GM20000 (cell line): Measurements from ENCODE around the gene IL1R1.

Experiments used
- DNase-seq: peaks from one replicate; pipeline ENCODE4 v3.0.0; 2012; ENCODE audit warnings: low spot score
- CTCF ChIP-seq: IDR thresholded peaks from 2 replicates; pipeline ENCODE4 v1.5.1; 2012; ENCODE audit warnings: mild to moderate bottlenecking, control low read depth; ENCODE audit errors: extremely low read depth, missing control alignments

Gene IL1R1

GRCh38 chr2:102131564-102131963, 11.0 kb upstream of the IL1R1 start:
- DNase-seq: no peak
- TF ChIP-seq CTCF: no peak

GRCh38 chr2:102137138-102137537, 5.4 kb upstream of the IL1R1 start:
- DNase-seq: no peak
- TF ChIP-seq CTCF: no peak

- TF ChIP-seq CTCF: no peak
- DNase-seq: no peak
These were observed 4.2 kb upstream of the IL1R1 start for GRCh38 chr2:102138331-102138730.

- no peak for DNase-seq
- no peak for TF ChIP-seq CTCF
These were observed 2.7 kb upstream of the IL1R1 start for GRCh38 chr2:102139851-102140250.

GRCh38 chr2:102140377-102140776, 2.2 kb upstream of the IL1R1 start:
- TF ChIP-seq CTCF: no peak
- DNase-seq: no peak

- TF ChIP-seq CTCF: no peak
- no peak for DNase-seq
These were observed 1.3 kb upstream of the IL1R1 start for GRCh38 chr2:102141011-102141943.

GRCh38 chr2:102142829-102143449, 393 bp downstream of the IL1R1 start:
- DNase-seq: no peak

More at GRCh38 chr2:102142829-102143449, 393 bp downstream of the IL1R1 start:
- no peak for TF ChIP-seq CTCF
